Measurements from ENCODE around the gene ZNG1F. TPM values are rescaled to one million over a fixed set of nuclear protein-coding genes. Genes with fewer than 3 reads are reported as not detected.
A peak's percentile ranks its signal among the peaks of the same experiment; 100 is the strongest.
"Not testable (repeated sequence)": the region's sequence is repeated elsewhere in the genome, so short reads cannot be mapped to it uniquely, and the experiment has no call there.

Gene ZNG1F
- total and polyA plus RNA-seq, 2 experiments from 2014 or later, result 13.3 to 14.0 TPM

GRCh38 chr9:41110913-41111312, 78.2 kb downstream of the ZNG1F start:
- not testable (repeated sequence) for H3K4me1 Mint-ChIP-seq; H3K9me2 ChIP-seq (ENCODE audit: insufficient read depth); H3K27me3 Mint-ChIP-seq (ENCODE audit: insufficient read depth, low read depth, poor library complexity); H2AFZ ChIP-seq; H4K20me1 ChIP-seq (replicated peaks; ENCODE audit: insufficient read depth); H3K4me3 Mint-ChIP-seq; H3K4me2 ChIP-seq; H3K4me1 ChIP-seq (ENCODE audit: insufficient read depth); H3K79me2 ChIP-seq (replicated peaks; ENCODE audit: insufficient read depth); H3K4me3 ChIP-seq; H3K36me3 ChIP-seq (ENCODE audit: insufficient read depth); H3F3A ChIP-seq (replicated peaks; ENCODE audit: low read depth); ATAC-seq; H3K27ac Mint-ChIP-seq; H3K36me3 Mint-ChIP-seq (ENCODE audit: low read depth); H3K9me3 Mint-ChIP-seq; H3K27ac ChIP-seq (ENCODE audit: low read depth)
- H3K27me3 ChIP-seq (ENCODE audit: insufficient read depth), result peaks cover 37% of the 10 kb centered on the region
- peak; percentile 18 for DNase-seq (ENCODE audit: low spot score)
- peak in 1 of 2 experiments; percentile 59; a peak in 2 of 4 replicates for TF ChIP-seq CTCF (conservative IDR thresholded peaks at IDR 0.05; ENCODE audit: low read depth in 2 of 2)

GRCh38 chr9:41109253-41109652, 79.9 kb downstream of the ZNG1F start:
- H3K36me3 ChIP-seq (ENCODE audit: insufficient read depth); H3K36me3 Mint-ChIP-seq (ENCODE audit: low read depth); H3K27me3 Mint-ChIP-seq (ENCODE audit: insufficient read depth, low read depth, poor library complexity); H3K9me2 ChIP-seq (ENCODE audit: insufficient read depth); H3K27ac ChIP-seq (ENCODE audit: low read depth); H3K4me3 ChIP-seq; ATAC-seq; H4K20me1 ChIP-seq (replicated peaks; ENCODE audit: insufficient read depth); H2AFZ ChIP-seq; H3F3A ChIP-seq (replicated peaks; ENCODE audit: low read depth); H3K4me3 Mint-ChIP-seq; H3K4me1 ChIP-seq (ENCODE audit: insufficient read depth); H3K4me2 ChIP-seq; DNase-seq (ENCODE audit: low spot score); H3K9me3 Mint-ChIP-seq; H3K4me1 Mint-ChIP-seq; H3K27ac Mint-ChIP-seq; H3K79me2 ChIP-seq (replicated peaks; ENCODE audit: insufficient read depth): not testable (repeated sequence)
- H3K27me3 ChIP-seq (ENCODE audit: insufficient read depth), result peaks cover 46% of the 10 kb centered on the region

GRCh38 chr9:41108816-41109215, 80.3 kb downstream of the ZNG1F start:
- not testable (repeated sequence) for H3K4me1 Mint-ChIP-seq; H3K4me3 ChIP-seq; H3K36me3 Mint-ChIP-seq (ENCODE audit: low read depth); H3K36me3 ChIP-seq (ENCODE audit: insufficient read depth); H3K9me2 ChIP-seq (ENCODE audit: insufficient read depth); DNase-seq (ENCODE audit: low spot score); H3K9me3 Mint-ChIP-seq; H2AFZ ChIP-seq; ATAC-seq; H3K4me2 ChIP-seq; H3K27ac Mint-ChIP-seq; H3K27me3 Mint-ChIP-seq (ENCODE audit: insufficient read depth, low read depth, poor library complexity); H3F3A ChIP-seq (replicated peaks; ENCODE audit: low read depth); H4K20me1 ChIP-seq (replicated peaks; ENCODE audit: insufficient read depth); H3K79me2 ChIP-seq (replicated peaks; ENCODE audit: insufficient read depth); H3K4me1 ChIP-seq (ENCODE audit: insufficient read depth); H3K27ac ChIP-seq (ENCODE audit: low read depth); H3K4me3 Mint-ChIP-seq
- H3K27me3 ChIP-seq (ENCODE audit: insufficient read depth), result peaks cover 46% of the 10 kb centered on the region

GRCh38 chr9:41106472-41107116, 82.5 kb downstream of the ZNG1F start:
- not testable (repeated sequence) for H3K36me3 ChIP-seq (ENCODE audit: insufficient read depth); ATAC-seq; H3K27me3 Mint-ChIP-seq (ENCODE audit: insufficient read depth, low read depth, poor library complexity); H3K27ac Mint-ChIP-seq; H4K20me1 ChIP-seq (replicated peaks; ENCODE audit: insufficient read depth); H3K4me3 Mint-ChIP-seq; H3K9me3 Mint-ChIP-seq; H3F3A ChIP-seq (replicated peaks; ENCODE audit: low read depth); DNase-seq (ENCODE audit: low spot score); H3K36me3 Mint-ChIP-seq (ENCODE audit: low read depth); H3K79me2 ChIP-seq (replicated peaks; ENCODE audit: insufficient read depth); H3K9me2 ChIP-seq (ENCODE audit: insufficient read depth); H2AFZ ChIP-seq; H3K4me1 Mint-ChIP-seq; H3K4me1 ChIP-seq (ENCODE audit: insufficient read depth); H3K4me3 ChIP-seq; H3K27ac ChIP-seq (ENCODE audit: low read depth)
- H3K4me2 ChIP-seq, result 0 out of 2 replicates have a peak overlapping the region, but pooled peaks have one; percentile 20
- peaks cover 53% of the 10 kb centered on the region for H3K27me3 ChIP-seq (ENCODE audit: insufficient read depth)

- H4K20me1 ChIP-seq (replicated peaks; ENCODE audit: insufficient read depth); H3K4me3 ChIP-seq; H3K36me3 ChIP-seq (ENCODE audit: insufficient read depth); H3K4me3 Mint-ChIP-seq; H2AFZ ChIP-seq; H3K79me2 ChIP-seq (replicated peaks; ENCODE audit: insufficient read depth); H3K27me3 Mint-ChIP-seq (ENCODE audit: insufficient read depth, low read depth, poor library complexity); H3K4me2 ChIP-seq; H3K27ac ChIP-seq (ENCODE audit: low read depth); H3K9me3 Mint-ChIP-seq; H3K36me3 Mint-ChIP-seq (ENCODE audit: low read depth); H3K4me1 ChIP-seq (ENCODE audit: insufficient read depth); H3K9me2 ChIP-seq (ENCODE audit: insufficient read depth); H3F3A ChIP-seq (replicated peaks; ENCODE audit: low read depth); H3K4me1 Mint-ChIP-seq; DNase-seq (ENCODE audit: low spot score); H3K27ac Mint-ChIP-seq; ATAC-seq: not testable (repeated sequence)
- peaks cover 54% of the 10 kb centered on the region for H3K27me3 ChIP-seq (ENCODE audit: insufficient read depth)
Measured at GRCh38 chr9:41105557-41106253, 83.4 kb downstream of the ZNG1F start.

- H3K4me1 Mint-ChIP-seq; H3K4me2 ChIP-seq; H4K20me1 ChIP-seq (replicated peaks; ENCODE audit: insufficient read depth); H2AFZ ChIP-seq; ATAC-seq; H3K36me3 ChIP-seq (ENCODE audit: insufficient read depth); H3K79me2 ChIP-seq (replicated peaks; ENCODE audit: insufficient read depth); H3K27ac ChIP-seq (ENCODE audit: low read depth); H3K4me3 ChIP-seq; H3F3A ChIP-seq (replicated peaks; ENCODE audit: low read depth); H3K27ac Mint-ChIP-seq; H3K9me2 ChIP-seq (ENCODE audit: insufficient read depth); DNase-seq (ENCODE audit: low spot score); H3K36me3 Mint-ChIP-seq (ENCODE audit: low read depth); H3K4me3 Mint-ChIP-seq; H3K4me1 ChIP-seq (ENCODE audit: insufficient read depth): not testable (repeated sequence)
- Mint-ChIP-seq H3K27me3 (ENCODE audit: insufficient read depth, low read depth, poor library complexity) (peaks cover 13% of the 10 kb centered on the region), H3K9me3 (peaks cover 12% of the 10 kb centered on the region; the same call in 2 of the 3 replicates)
- peaks cover 56% of the 10 kb centered on the region for H3K27me3 ChIP-seq (ENCODE audit: insufficient read depth)
Measured at GRCh38 chr9:41104542-41104941, 84.6 kb downstream of the ZNG1F start.

All from GM23338 (cell line).